GM21423 (cell line): ENCODE measurements around the gene SLC35G6.
"Not testable (repeated sequence)": the region's sequence is repeated elsewhere in the genome, so short reads cannot be mapped to it uniquely, and the experiment has no call there.

Experiments used
- ATAC-seq: cut with Tn5 transposase; IDR thresholded peaks from one replicate; pipeline ENCODE4 v1.9.1; 2021; ENCODE audit warnings: mild to moderate bottlenecking, moderate library complexity; ENCODE audit not compliant: unreplicated experiment

The SLC35G6 gene

GRCh38 chr17:7459961-7460545, 21.2 kb upstream of the SLC35G6 start:
- no peak for ATAC-seq

DNA sequence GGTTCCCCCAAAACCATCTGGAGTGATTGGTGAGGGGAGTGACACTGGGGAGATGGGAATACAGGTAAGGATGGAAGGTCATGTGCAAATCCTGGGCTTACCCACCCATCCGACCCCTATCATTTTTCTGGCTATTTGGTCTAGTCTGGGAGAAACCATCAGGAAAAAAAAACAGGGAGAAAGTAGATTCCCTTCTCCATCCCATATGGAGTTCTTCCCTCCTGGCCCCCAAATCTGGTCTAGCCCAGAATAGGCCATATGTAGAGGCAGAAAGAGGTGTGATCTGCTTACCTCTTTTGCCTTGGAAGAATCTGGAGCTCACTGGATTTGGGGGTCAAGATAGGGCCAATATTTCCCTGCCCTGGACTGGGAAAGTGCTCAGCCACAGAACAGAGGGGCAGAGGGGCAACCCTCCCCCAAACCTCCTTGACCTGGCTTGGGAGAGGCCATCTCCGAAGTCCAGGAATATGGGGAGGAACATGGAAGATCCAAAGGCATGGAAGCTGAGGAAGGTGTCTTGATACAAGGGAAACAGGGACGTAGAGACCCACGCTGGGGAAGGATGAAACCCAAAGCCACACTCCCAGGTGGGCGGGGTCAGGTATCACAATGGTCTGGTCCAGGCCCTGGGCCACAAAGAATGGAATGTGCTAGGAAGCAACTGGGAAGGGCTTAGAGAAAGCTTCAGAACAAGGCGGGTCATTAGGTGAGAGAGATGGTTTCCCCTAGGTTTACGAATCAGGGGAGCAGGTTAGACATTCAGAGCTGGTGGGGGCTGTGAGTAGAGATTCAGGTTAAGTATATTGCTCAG, 20.2 kb upstream of the SLC35G6 start:
- no peak for ATAC-seq

DNA sequence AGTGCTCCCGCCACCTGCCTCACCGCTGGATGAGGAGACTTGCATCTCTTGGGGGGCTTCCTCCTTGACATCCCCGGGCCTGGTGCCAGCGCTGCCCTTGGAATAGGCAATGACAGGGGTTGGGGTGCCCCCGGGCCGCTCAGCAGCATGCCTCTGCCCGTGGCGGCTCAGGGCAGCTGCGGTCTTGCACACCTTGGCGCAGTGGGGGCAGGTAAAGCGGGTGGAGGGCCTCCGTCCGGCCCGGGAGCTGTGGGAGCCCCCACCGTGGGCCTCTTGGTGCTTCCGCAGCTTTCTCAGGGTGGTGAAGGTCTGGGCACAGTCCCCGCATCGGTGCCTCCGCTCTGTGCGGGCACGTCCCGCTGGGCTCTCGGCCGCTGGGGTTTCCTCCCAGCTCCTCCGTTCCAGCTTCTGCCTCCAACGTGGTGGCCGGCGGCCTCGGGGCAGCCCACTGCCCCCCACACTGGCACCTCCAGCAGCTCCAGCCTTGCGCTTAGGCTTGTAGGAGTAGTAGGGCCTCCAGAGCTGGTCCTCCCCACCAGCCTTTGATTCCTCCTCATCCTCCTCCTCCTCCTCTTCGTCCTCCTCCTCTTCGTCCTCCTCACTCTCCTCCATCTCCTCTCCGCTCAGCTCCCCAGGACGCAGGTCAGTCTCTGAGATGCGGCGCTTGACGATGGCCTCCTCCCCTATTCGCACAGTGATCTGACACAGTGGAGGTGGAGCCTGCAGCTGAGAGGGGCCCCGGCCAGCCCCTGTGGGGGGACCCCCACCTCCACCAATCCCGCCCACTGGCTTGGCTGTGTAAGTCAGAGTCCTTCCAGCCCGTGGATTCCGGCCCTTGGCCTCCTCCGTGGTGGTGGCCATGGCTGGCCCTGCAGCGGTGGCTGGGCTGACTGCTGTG, 18.5 kb upstream of the SLC35G6 start:
- ATAC-seq = no peak

DNA sequence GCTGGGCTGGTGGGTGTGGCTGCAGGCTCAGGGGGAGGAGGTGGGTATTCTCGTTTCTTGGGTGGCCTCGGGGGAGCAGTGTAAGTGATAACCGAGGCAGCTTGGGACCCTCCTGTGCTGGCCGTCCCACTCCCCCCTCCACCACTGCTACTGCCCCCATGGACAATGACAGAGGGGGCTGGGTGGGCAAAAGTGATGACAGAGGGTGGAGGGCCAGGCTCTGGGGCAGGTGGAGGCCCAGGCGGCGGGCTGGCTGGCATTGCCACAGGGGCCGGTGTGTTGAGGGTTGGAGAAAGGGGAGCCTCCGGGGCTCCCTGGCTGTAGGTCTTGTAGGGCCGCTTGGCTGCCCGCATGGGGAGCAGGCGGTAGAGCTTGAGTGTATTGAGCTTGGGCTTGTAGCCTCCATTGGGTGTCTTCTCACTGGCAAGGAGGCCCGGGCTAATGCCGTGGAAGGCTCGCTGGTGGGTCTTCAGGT, 17.8 kb upstream of the SLC35G6 start:
- ATAC-seq = no peak

GRCh38 chr17:7464081-7464480, 17.2 kb upstream of the SLC35G6 start:
- no peak for ATAC-seq

- no peak for ATAC-seq
Observed at GRCh38 chr17:7465597-7466275, 15.5 kb upstream of the SLC35G6 start.

- no peak for ATAC-seq
Observed at GRCh38 chr17:7466318-7466638, 15.0 kb upstream of the SLC35G6 start.

DNA sequence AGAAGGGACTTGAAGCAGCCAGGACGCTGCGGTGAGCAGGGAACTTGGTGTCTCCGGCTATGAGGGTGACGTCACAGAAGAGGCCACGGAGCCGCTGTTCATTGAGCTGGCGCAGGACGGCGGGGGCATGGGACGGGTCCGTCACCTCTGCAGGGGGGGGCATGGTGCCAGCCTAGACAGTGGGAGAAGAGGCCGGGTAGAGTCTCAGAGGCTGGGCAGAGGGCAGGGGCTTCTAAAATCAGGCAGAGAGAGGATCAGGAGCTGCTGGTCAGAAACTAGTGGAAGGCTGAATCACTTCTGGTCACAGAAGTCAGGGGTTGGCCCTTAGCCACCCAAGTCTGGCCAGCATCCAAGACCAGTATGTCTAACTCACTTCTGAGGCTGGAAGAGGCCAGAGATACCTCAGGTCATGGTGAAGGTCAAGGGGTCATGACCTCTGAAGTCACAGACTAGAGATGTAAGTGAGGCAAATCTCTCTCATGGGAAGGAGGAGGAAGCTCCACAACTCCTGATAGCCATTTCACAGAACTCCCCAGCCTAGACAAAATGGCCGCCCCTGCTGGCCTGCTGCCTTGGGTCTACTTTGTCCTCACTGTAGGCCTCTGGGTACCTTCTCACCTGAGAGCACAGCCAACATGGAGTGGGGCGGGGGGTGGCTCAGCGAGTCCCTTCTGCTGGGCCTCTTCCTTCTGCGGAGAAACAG, 14.5 kb upstream of the SLC35G6 start:
- ATAC-seq = no peak

GRCh38 chr17:7467498-7467897, 13.7 kb upstream of the SLC35G6 start:
- ATAC-seq = no peak

DNA sequence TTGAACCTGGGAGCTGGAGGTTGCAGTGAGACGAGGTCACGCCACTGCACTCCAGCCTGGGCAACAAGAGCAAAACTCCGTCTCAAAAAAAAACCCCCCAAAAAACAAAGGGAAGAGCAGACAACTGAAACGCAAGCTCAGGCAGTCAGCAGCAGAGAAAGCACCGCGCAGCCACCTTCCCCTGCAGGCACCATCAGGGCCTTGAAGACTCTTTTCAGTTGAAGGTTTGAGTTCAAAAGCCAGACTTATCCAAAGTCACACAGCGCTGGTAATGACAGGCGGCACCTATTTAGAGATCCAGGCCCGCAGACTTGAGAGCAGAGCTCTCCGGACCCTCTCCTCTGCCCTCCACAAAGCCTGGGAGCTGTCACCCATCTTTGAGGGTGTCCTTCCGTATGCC, 13.0 kb upstream of the SLC35G6 start:
- ATAC-seq = no peak

- ATAC-seq = no peak
Observed at GRCh38 chr17:7468804-7469389, 12.3 kb upstream of the SLC35G6 start.

DNA sequence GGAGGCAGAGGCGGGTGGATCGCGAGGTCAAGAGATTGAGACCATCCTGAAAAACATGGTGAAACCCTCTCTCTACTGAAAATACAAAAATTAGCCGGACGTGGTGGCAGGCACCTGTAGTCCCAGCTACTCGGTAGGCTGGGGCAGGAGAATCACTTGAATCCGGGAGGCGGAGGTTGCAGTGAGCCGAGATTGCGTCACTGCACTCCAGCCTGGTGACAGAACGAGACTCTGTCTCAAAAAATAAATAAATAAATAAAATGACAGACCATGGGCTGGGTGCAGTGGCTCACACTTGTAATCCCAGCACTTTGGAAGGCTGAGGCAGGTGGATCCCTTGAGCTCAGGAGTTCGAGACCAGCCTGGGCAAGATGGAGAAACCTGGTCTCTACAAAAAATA, 11.4 kb upstream of the SLC35G6 start:
- not testable (repeated sequence) for ATAC-seq

DNA sequence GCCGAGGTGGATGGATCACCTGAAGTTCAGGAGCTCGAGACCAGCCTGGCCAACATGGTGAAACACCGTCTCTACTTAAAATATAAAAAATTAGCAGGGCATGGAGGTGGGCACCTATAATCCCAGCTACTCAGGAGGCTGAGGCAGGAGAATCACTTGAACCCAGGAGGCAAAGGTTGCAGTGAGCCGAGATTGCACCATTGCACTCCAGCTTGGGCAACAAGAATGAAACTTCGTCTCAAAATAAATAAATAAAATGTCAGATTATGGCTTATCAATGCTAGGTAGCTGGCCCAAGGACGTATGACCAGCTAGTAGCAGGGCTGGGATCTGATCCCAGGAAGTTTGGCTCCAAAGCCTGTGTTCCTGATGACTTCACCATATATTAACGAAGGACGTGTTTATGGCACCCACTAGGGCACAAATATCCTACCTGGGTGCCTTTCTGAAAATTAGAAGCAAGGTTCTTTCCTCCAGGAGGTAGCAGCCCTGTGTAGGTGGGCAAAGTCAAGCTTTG, 10.7 kb upstream of the SLC35G6 start:
- ATAC-seq = not testable (repeated sequence)

GRCh38 chr17:7471729-7472128, 9.5 kb upstream of the SLC35G6 start:
- no peak for ATAC-seq

GRCh38 chr17:7474767-7475166, 6.5 kb upstream of the SLC35G6 start:
- not testable (repeated sequence) for ATAC-seq

- no peak for ATAC-seq
Observed at GRCh38 chr17:7475764-7476422, 5.4 kb upstream of the SLC35G6 start.

GRCh38 chr17:7476494-7476893, 4.8 kb upstream of the SLC35G6 start:
- ATAC-seq = no peak

- ATAC-seq = no peak
Observed at GRCh38 chr17:7476951-7477350, 4.3 kb upstream of the SLC35G6 start.
